ENCODE data around the gene CALHM2. TPM values are rescaled to one million over a fixed set of nuclear protein-coding genes. Genes with fewer than 3 reads are reported as not detected.

Gene CALHM2
- polyA plus RNA-seq, 2 of the 4 experiments (the other 2 are of a cell fraction): 2.5 to 2.6 TPM

- POLR2A ChIA-PET: no interaction called here
- ATAC-seq: peak; percentile 71 to 75
- peaks cover 19% of the 10 kb centered on the region for H3K4me1 ChIP-seq
- H3K9me3 ChIP-seq: no peaks in the 10 kb centered on the region
- peak within 1 kb of the TSS; percentile 57 for H3K4me2 ChIP-seq
- no peak for FAIRE-seq
- H3K27ac ChIP-seq: peak within 1 kb of the TSS in 1 of 2 experiments; percentile 58; a peak in 2 of 6 replicates
- no peak for TF ChIP-seq FOSL2 (IDR thresholded peaks at IDR 0.05)
- TF ChIP-seq FOSL2 (CRISPR knock-in tag; IDR thresholded peaks at IDR 0.05): peak; percentile 57
- TF ChIP-seq MAX (IDR thresholded peaks at IDR 0.05): no peak
- 35% methylated on average over 6 of the region's 7 CpGs for WGBS (ENCODE audit: missing lambda C conversion rate)
- CTCF ChIA-PET: interaction anchor here (1.3 kb wide), 1 partner anchor 62 kb away, joined by 4 read pairs; no protein-coding TSS in a partner anchor
- H3K4me3 ChIP-seq: no peak within 1 kb of the TSS
- DNase-seq (ENCODE audit: low read depth in 1 of 2, low spot score in 1 of 2): peak; percentile 42 to 71
Observed at GRCh38 chr10:103479135-103479534, 27.0 kb upstream of the CALHM2 start, which contains the start of gene CALHM3. TSS of gene CALHM3 (minus strand) at chr10:103479240. CDS start at chr10:103479032, 208 bp downstream.

GRCh38 chr10:103478671-103479070, 26.5 kb upstream of the CALHM2 start:
- no peak for DNase-seq (ENCODE audit: low read depth in 1 of 2, low spot score in 1 of 2)
- CTCF ChIA-PET: interaction anchor here (1.0 to 1.3 kb wide), 2 partner anchors 62 to 110 kb away, joined by 3 to 4 read pairs; no protein-coding TSS in a partner anchor
- no peak for TF ChIP-seq CBX2 (IDR thresholded peaks at IDR 0.05; ENCODE audit: borderline replicate concordance, low read depth)
- no peak for TF ChIP-seq NR3C1 (IDR thresholded peaks at IDR 0.05)
- TF ChIP-seq FOSB (CRISPR knock-in tag; IDR thresholded peaks at IDR 0.05): no peak
- no peak for TF ChIP-seq ZNF302 (CRISPR knock-in tag; IDR thresholded peaks at IDR 0.05)
- TF ChIP-seq TFCP2L1 (CRISPR knock-in tag; IDR thresholded peaks at IDR 0.05): no peak
- TF ChIP-seq FOXS1 (CRISPR knock-in tag; IDR thresholded peaks at IDR 0.05): no peak
- TF ChIP-seq MAZ (IDR thresholded peaks at IDR 0.05; ENCODE audit: borderline replicate concordance, low read depth, low read length): no peak
- no peak for TF ChIP-seq EP300 (IDR thresholded peaks at IDR 0.05)
- no peak for TF ChIP-seq RARB (CRISPR knock-in tag; IDR thresholded peaks at IDR 0.05)
- no peak for TF ChIP-seq RNF2 (IDR thresholded peaks at IDR 0.05; ENCODE audit: borderline replicate concordance, low read depth)
- no peak for TF ChIP-seq HMGXB4 (CRISPR knock-in tag; IDR thresholded peaks at IDR 0.05; ENCODE audit: borderline replicate concordance)
- no peak for TF ChIP-seq ZC3H11A (IDR thresholded peaks at IDR 0.05)
- TF ChIP-seq CEBPB (IDR thresholded peaks at IDR 0.05): no peak
- TF ChIP-seq CTCF (IDR thresholded peaks at IDR 0.05): no peak
- POLR2A ChIA-PET: no interaction called here
- H3K4me1 ChIP-seq: peaks cover 19% of the 10 kb centered on the region
- H3K9me3 ChIP-seq: no peaks in the 10 kb centered on the region
- H3K4me2 ChIP-seq: peak overlapping the region; percentile 57; the same call in 2 of the 3 replicates
- WGBS (ENCODE audit: missing lambda C conversion rate): 89% methylated on average over 22 of the region's 22 CpGs
- no peak overlapping the region for H3K4me3 ChIP-seq
- FAIRE-seq: no peak
- ATAC-seq: no peak
- peak overlapping the region in 1 of 2 experiments; percentile 58; a peak in 2 of 6 replicates for H3K27ac ChIP-seq

- TF ChIP-seq ZFP36 (IDR thresholded peaks at IDR 0.05; ENCODE audit: borderline replicate concordance, partially characterized antibody): no peak
- TF ChIP-seq, protein P1, sequence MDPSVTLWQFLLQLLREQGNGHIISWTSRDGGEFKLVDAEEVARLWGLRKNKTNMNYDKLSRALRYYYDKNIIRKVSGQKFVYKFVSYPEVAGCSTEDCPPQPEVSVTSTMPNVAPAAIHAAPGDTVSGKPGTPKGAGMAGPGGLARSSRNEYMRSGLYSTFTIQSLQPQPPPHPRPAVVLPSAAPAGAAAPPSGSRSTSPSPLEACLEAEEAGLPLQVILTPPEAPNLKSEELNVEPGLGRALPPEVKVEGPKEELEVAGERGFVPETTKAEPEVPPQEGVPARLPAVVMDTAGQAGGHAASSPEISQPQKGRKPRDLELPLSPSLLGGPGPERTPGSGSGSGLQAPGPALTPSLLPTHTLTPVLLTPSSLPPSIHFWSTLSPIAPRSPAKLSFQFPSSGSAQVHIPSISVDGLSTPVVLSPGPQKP (IDR thresholded peaks at IDR 0.05; ENCODE audit: low read depth, low read length): no peak
- TF ChIP-seq, protein P2, sequence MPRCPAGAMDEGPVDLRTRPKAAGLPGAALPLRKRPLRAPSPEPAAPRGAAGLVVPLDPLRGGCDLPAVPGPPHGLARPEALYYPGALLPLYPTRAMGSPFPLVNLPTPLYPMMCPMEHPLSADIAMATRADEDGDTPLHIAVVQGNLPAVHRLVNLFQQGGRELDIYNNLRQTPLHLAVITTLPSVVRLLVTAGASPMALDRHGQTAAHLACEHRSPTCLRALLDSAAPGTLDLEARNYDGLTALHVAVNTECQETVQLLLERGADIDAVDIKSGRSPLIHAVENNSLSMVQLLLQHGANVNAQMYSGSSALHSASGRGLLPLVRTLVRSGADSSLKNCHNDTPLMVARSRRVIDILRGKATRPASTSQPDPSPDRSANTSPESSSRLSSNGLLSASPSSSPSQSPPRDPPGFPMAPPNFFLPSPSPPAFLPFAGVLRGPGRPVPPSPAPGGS (IDR thresholded peaks at IDR 0.05): no peak
- peaks cover 27% of the 10 kb centered on the region for H3K4me1 ChIP-seq
- 57% methylated on average over 10 of the region's 11 CpGs for WGBS (ENCODE audit: missing lambda C conversion rate)
- no peaks in the 10 kb centered on the region for H3K9me3 ChIP-seq
- no peak for FAIRE-seq
- CTCF ChIA-PET: interaction anchor here (1.2 to 6.8 kb wide), 4 partner anchors 9 to 122 kb away, joined by 3 to 51 read pairs (median 11); no protein-coding TSS in a partner anchor
- DNase-seq (ENCODE audit: low read depth in 1 of 2, low spot score in 1 of 2): peak in 1 of 2 experiments; percentile 39
- peak; percentile 58 to 77 for ATAC-seq
- no peak overlapping the region for H3K4me3 ChIP-seq
- no peak overlapping the region for H3K4me2 ChIP-seq
- POLR2A ChIA-PET: no interaction called here
- H3K27ac ChIP-seq: no peak overlapping the region
Observed at GRCh38 chr10:103476046-103476768, 24.0 kb upstream of the CALHM2 start.
